ENCODE data around the gene ZPBP. TPM values are rescaled to one million over a fixed set of nuclear protein-coding genes. Genes with fewer than 3 reads are reported as not detected.

Gene ZPBP
- total RNA-seq, result not detected in 2 replicates

GRCh38 chr7:50092579-50093491 lies at the start of gene ZPBP:
Gene ZPBP (minus strand): TSS chr7:50093246. CDS start chr7:50093194, 52 bp downstream.

Other genes with a start within 250 kb of the ZPBP start
- gene IKZF1, start 211.5 kb upstream of the ZPBP start, total RNA-seq, result not detected in 2 replicates